Activated CD4-positive, alpha-beta T cell treated with anti-CD3 and anti-CD28 coated beads, Interleukin-2, amount 10 ng/mL, durations not matched to agents 24 days and 14 days (primary cell): Measurements from ENCODE around the gene ATP5F1C. TPM values are rescaled to one million over a fixed set of nuclear protein-coding genes. Genes with fewer than 3 reads are reported as not detected.
A peak's percentile ranks its signal among the peaks of the same experiment; 100 is the strongest.
"Not testable (repeated sequence)": the region's sequence is repeated elsewhere in the genome, so short reads cannot be mapped to it uniquely, and the experiment has no call there.

Source experiments
- DNase-seq: peaks from one replicate; pipeline ENCODE4 v3.0.0; 2022
- H3K27ac Mint-ChIP-seq: one replicate; pipeline ENCODE4 v1.8.0; 2022; ENCODE audit warnings: mild to moderate bottlenecking, mixed read lengths
- H3K27me3 Mint-ChIP-seq: one replicate; pipeline ENCODE4 v1.8.0; 2022; ENCODE audit warnings: mixed read lengths
- H3K36me3 Mint-ChIP-seq: one replicate; pipeline ENCODE4 v1.8.0; 2022; ENCODE audit warnings: low read depth, mild to moderate bottlenecking, mixed read lengths
- H3K4me1 Mint-ChIP-seq: one replicate; pipeline ENCODE4 v1.8.0; 2021; ENCODE audit warnings: mixed read lengths
- H3K4me3 Mint-ChIP-seq: one replicate; pipeline ENCODE4 v1.8.0; 2022; ENCODE audit warnings: mild to moderate bottlenecking, moderate library complexity, mixed read lengths
- H3K9me3 Mint-ChIP-seq: one replicate; pipeline ENCODE4 v1.8.0; 2021; ENCODE audit warnings: mixed read lengths
- intact Hi-C: fragments of 100-400 bp; cut with micrococcal nuclease; formaldehyde crosslinking; loops from one replicate; pipeline ENCODE4 v1.15.1; 2023
- total RNA-seq: library from RNA; stranded (reverse); gene quantifications from 2 replicates; pipeline ENCODE4 v1.2.3, GENCODE V29; 2022

The ATP5F1C gene
- total RNA-seq, 1 donor from 2014 or later, result 332 TPM

- no peak overlapping the region for H3K27ac Mint-ChIP-seq
- H3K36me3 Mint-ChIP-seq, result peaks cover 11% of the 10 kb centered on the region
- no peaks in the 10 kb centered on the region for H3K4me1 Mint-ChIP-seq
- H3K4me3 Mint-ChIP-seq, result no peak overlapping the region
- no peaks in the 10 kb centered on the region for H3K9me3 Mint-ChIP-seq
- no peak for DNase-seq
- H3K27me3 Mint-ChIP-seq, result peaks cover 9% of the 10 kb centered on the region
- intact Hi-C loops, result no loop called here
Measured at GRCh38 chr10:7810443-7810842, 22.5 kb downstream of the ATP5F1C start.

DNA sequence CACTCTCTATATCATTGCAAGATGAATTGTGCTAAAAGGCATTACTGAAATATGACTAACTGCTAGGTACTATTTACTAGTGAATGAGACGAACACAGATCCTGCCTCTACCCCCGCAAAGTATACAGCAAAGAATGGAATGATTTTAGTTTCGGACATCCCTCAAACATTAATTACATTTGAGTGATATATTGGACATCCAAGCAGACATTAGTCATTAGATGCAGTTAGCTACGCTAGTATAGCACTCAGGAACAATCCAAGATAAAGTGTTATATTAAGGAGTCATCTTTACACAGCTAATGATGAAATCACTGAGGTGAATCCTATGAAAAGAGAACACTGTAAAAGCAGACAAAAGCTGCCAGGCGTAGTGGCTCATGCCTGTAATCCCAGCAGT, 23.0 kb downstream of the ATP5F1C start:
- peaks cover 11% of the 10 kb centered on the region for H3K36me3 Mint-ChIP-seq
- no peaks in the 10 kb centered on the region for H3K9me3 Mint-ChIP-seq
- no peak for DNase-seq
- H3K4me1 Mint-ChIP-seq, result no peaks in the 10 kb centered on the region
- H3K4me3 Mint-ChIP-seq, result no peak overlapping the region
- peaks cover 9% of the 10 kb centered on the region for H3K27me3 Mint-ChIP-seq
- intact Hi-C loops, result no loop called here
- H3K27ac Mint-ChIP-seq, result no peak overlapping the region

GRCh38 chr10:7811743-7812142, 23.8 kb downstream of the ATP5F1C start:
- H3K9me3 Mint-ChIP-seq, H3K36me3 Mint-ChIP-seq, H3K27ac Mint-ChIP-seq, H3K4me1 Mint-ChIP-seq, intact Hi-C loops, H3K4me3 Mint-ChIP-seq, DNase-seq: not testable (repeated sequence)
- peaks cover 13% of the 10 kb centered on the region for H3K27me3 Mint-ChIP-seq

DNA sequence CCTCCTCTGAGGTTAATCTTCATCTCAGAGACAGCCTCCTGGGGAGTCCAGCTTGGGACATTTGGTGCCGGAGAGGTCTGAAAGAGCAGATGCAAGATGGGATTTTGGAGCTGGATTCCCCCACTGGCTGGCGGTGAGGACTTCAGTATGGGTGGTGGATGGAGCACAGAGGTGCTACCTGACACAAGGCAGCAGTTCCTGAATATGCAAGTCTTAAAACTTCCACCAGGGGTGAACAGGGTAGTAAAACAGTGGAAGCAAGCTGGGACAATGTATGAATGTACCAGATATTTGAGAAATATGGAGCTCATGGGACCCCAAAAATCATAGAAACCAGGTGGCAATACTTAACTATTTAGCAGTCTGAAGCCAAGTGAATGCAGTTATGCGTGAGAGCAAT, 25.5 kb downstream of the ATP5F1C start:
- H3K4me1 Mint-ChIP-seq, result peaks cover 3% of the 10 kb centered on the region
- H3K27me3 Mint-ChIP-seq, result peaks cover 23% of the 10 kb centered on the region
- no peaks in the 10 kb centered on the region for H3K9me3 Mint-ChIP-seq
- no peak overlapping the region for H3K27ac Mint-ChIP-seq
- no peak for DNase-seq
- H3K4me3 Mint-ChIP-seq, result no peak overlapping the region
- H3K36me3 Mint-ChIP-seq, result no peaks in the 10 kb centered on the region
- intact Hi-C loops, result no loop called here

DNA sequence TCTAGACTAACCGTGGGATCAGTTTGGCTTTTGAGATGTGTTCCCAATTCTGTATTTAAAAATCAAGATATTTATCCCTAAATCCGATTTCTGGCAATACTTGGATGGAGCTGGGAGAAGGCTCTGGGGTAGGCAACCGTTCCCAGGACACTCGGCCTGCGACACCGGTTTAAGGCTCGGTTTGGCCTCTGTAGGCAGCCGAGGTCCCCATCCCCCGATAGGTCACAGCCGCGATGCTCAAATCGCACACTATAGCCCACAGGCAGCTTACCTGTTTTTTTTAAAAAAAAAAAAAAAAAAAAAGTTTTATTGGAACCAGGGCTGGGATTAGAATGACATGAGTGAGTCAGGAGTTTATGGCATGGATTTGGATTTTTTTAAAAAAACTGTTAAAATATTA, 29.6 kb downstream of the ATP5F1C start:
- Mint-ChIP-seq H3K4me3 (peak overlapping the region; percentile 97), H3K4me1 (peaks cover 18% of the 10 kb centered on the region), H3K9me3 (no peaks in the 10 kb centered on the region), H3K36me3 (peaks cover 9% of the 10 kb centered on the region), H3K27me3 (peaks cover 21% of the 10 kb centered on the region), H3K27ac (no peak overlapping the region)
- DNase-seq, result no peak
- intact Hi-C loops, result loop anchor here (5.0 kb wide), 1 partner anchor 235 kb away; the partner anchor contains the start of gene GATA3

- no peaks in the 10 kb centered on the region for H3K9me3 Mint-ChIP-seq
- no peak for DNase-seq
- peak overlapping the region; percentile 97 for H3K4me3 Mint-ChIP-seq
- peaks cover 9% of the 10 kb centered on the region for H3K36me3 Mint-ChIP-seq
- peaks cover 21% of the 10 kb centered on the region for H3K27me3 Mint-ChIP-seq
- peak overlapping the region; percentile 88 for H3K27ac Mint-ChIP-seq
- intact Hi-C loops, result loop anchor here (1.0 to 5.0 kb wide), 3 partner anchors 30 to 293 kb away; partner anchors contain the start of genes ATP5F1C and GATA3
- peaks cover 18% of the 10 kb centered on the region for H3K4me1 Mint-ChIP-seq
Measured at GRCh38 chr10:7817984-7818294, 30.0 kb downstream of the ATP5F1C start.

DNA sequence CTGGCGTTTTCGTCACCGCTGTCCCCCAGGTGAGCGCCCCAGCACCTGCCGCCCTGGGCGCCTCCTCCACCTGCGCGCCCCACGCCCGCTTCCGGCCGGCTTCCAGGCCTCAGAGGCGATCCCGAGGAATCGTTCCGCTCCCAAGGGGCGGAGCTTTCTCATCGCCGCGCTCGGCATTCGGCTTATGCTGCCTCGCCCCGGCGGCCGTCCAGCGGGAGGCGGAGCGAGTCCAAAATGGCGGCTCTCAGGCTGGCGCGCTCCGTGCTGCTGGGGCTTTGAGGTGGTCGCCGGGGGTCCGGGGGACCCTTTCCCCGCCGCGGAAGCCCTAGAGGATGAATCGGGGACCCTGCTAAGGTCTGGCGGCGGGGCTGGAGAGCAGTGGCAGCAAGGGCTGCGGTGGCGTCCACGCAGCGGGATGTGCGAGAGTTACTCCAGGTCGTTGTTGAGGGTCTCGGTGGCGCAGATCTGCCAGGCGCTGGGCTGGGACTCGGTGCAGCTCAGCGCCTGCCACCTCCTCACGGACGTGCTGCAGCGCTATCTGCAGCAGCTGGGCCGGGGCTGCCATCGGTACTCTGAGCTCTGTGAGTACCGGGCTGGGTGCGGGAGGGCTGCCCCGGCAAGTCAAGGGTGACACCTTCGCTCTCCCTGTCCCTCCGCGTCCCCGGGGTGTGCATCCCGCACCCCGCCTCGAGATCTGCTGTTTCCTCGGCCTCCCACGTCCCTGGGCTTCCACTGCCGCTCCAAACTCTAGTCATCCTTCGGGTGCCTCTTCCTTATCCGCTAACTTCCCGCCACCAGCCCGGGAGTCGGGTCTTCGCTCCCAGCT, 30.5 kb downstream of the ATP5F1C start, which contains the start of gene TAF3:
Gene TAF3, plus strand, starts transcription at position 211 of the 826 bp plus-strand sequence. Its CDS starts 205 bp downstream, at position 416.
- Mint-ChIP-seq H3K36me3 (peaks cover 9% of the 10 kb centered on the region), H3K27me3 (peaks cover 19% of the 10 kb centered on the region), H3K4me1 (peaks cover 18% of the 10 kb centered on the region), H3K9me3 (no peaks in the 10 kb centered on the region), H3K4me3 (peak within 1 kb of the TSS; percentile 97), H3K27ac (peak within 1 kb of the TSS; percentile 88)
- intact Hi-C loops, result loop anchor here (1.0 to 5.0 kb wide), 3 partner anchors 30 to 294 kb away; partner anchors contain the start of genes ATP5F1C and GATA3
- DNase-seq, result peak; percentile 99

DNA sequence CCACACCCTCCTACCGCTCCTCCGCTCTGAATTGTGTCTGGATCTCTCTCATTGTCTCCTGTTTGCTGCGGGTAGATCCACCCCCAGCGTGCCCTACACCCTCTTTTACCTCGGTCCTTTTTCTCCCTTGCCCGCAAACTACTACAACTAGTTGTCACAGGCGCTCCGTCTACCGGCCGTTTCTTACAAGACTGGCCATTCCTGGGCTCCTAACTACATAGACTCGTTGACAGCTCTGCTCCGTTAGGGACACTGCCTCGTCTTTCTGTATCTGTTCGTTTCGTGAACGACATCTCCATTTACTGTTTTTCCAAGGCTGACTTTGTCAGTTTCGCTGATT, 31.1 kb downstream of the ATP5F1C start:
- Mint-ChIP-seq H3K4me3 (peak overlapping the region; percentile 97), H3K27ac (peak overlapping the region; percentile 88), H3K4me1 (peaks cover 18% of the 10 kb centered on the region), H3K36me3 (peaks cover 9% of the 10 kb centered on the region), H3K9me3 (no peaks in the 10 kb centered on the region), H3K27me3 (peaks cover 14% of the 10 kb centered on the region)
- DNase-seq, result peak; percentile 76
- intact Hi-C loops, result loop anchor here (2.0 to 5.0 kb wide), 2 partner anchors 233 to 294 kb away; partner anchors contain the start of gene GATA3

DNA sequence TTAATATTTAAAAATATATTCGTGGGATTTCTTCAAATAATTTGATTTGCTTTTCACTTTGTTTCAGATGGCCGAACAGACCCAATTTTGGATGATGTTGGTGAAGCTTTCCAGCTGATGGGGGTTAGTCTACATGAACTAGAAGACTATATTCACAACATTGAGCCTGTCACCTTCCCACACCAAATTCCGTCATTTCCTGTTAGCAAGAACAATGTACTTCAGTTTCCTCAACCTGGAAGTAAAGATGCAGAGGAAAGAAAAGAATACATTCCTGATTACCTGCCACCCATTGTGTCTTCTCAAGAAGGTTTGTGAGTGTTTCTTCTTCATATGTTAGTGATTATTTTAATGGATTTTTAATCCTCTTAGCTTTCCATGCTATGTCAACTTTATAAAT, 36.3 kb downstream of the ATP5F1C start:
- no peak for DNase-seq
- intact Hi-C loops, result no loop called here
- Mint-ChIP-seq H3K4me1 (peaks cover 14% of the 10 kb centered on the region), H3K4me3 (no peak overlapping the region), H3K36me3 (peaks cover 31% of the 10 kb centered on the region), H3K27ac (no peak overlapping the region), H3K27me3 (no peaks in the 10 kb centered on the region), H3K9me3 (no peaks in the 10 kb centered on the region)

- intact Hi-C loops, result no loop called here
- H3K36me3 Mint-ChIP-seq, result peaks cover 30% of the 10 kb centered on the region
- no peak overlapping the region for H3K27ac Mint-ChIP-seq
- no peak for DNase-seq
- H3K4me1 Mint-ChIP-seq, result peaks cover 4% of the 10 kb centered on the region
- H3K27me3 Mint-ChIP-seq, result no peaks in the 10 kb centered on the region
- H3K4me3 Mint-ChIP-seq, result no peak overlapping the region
- no peaks in the 10 kb centered on the region for H3K9me3 Mint-ChIP-seq
Measured at GRCh38 chr10:7826971-7827370, 39.0 kb downstream of the ATP5F1C start.

DNA sequence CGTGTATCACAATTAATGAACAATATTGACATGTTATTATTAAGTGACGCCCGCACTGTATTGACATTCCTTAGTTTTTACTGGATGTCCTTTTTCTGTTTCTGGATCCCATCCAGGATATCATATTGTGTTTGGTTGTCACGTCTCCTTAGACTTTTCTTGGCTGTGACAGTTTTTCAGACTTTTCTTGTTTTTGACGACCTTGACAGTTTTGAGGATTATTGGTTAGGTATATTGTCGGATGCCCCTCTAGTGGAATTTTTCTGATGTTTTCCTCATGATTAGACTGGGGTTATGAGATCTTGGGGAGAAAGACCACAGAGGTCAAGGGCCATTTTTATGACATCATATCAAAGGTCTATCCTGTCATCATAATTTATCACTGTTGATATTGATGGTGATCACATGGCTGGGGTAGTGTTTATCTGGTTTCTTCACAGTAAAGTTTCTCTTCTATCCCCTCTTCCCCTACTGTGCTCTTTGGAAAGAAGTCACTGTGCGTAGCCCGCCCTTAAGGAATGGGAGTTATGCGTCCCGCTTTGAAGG, 41.4 kb downstream of the ATP5F1C start:
- intact Hi-C loops, result no loop called here
- Mint-ChIP-seq H3K9me3 (no peaks in the 10 kb centered on the region), H3K36me3 (peaks cover 31% of the 10 kb centered on the region), H3K27me3 (no peaks in the 10 kb centered on the region), H3K27ac (no peak overlapping the region), H3K4me3 (no peak overlapping the region), H3K4me1 (peaks cover 9% of the 10 kb centered on the region)
- DNase-seq, result no peak

GRCh38 chr10:7832060-7832459, 44.1 kb downstream of the ATP5F1C start:
- Mint-ChIP-seq H3K36me3 (peaks cover 24% of the 10 kb centered on the region), H3K4me3 (no peak overlapping the region), H3K27me3 (no peaks in the 10 kb centered on the region), H3K27ac (no peak overlapping the region), H3K9me3 (no peaks in the 10 kb centered on the region), H3K4me1 (peaks cover 7% of the 10 kb centered on the region)
- intact Hi-C loops, result no loop called here
- DNase-seq, result no peak

DNA sequence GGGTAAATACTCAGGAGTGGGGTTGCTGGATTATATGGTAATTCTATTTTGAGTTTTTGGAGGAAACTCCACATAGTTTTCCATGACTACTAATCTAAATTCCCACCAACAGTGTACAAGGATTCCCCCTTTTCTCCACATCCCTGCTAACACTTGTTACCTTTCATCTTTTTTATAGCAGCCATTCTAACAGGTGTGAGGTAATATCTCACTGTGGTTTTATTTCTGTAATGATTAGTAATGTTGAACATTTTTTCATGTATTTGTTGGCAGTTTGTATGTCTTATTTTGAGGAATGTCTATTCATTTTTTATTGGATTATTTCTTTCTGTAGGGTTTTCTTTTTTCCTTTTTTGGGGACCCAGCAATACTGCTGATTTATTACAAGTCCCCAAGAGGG, 45.2 kb downstream of the ATP5F1C start:
- no peak overlapping the region for H3K4me3 Mint-ChIP-seq
- H3K4me1 Mint-ChIP-seq, result peaks cover 7% of the 10 kb centered on the region
- no peak overlapping the region for H3K27ac Mint-ChIP-seq
- no peaks in the 10 kb centered on the region for H3K27me3 Mint-ChIP-seq
- no peak for DNase-seq
- no peaks in the 10 kb centered on the region for H3K9me3 Mint-ChIP-seq
- intact Hi-C loops, result no loop called here
- peaks cover 21% of the 10 kb centered on the region for H3K36me3 Mint-ChIP-seq

- peaks cover 7% of the 10 kb centered on the region for H3K4me1 Mint-ChIP-seq
- no peaks in the 10 kb centered on the region for H3K9me3 Mint-ChIP-seq
- no peak for DNase-seq
- intact Hi-C loops, result no loop called here
- H3K27ac Mint-ChIP-seq, result no peak overlapping the region
- H3K27me3 Mint-ChIP-seq, result no peaks in the 10 kb centered on the region
- no peak overlapping the region for H3K4me3 Mint-ChIP-seq
- peaks cover 20% of the 10 kb centered on the region for H3K36me3 Mint-ChIP-seq
Measured at GRCh38 chr10:7834262-7834661, 46.3 kb downstream of the ATP5F1C start.
